ENCODE results near the gene MTRFR. TPM values are rescaled to one million over a fixed set of nuclear protein-coding genes. Genes with fewer than 3 reads are reported as not detected.
A peak's percentile ranks its signal among the peaks of the same experiment; 100 is the strongest.
"Not testable (repeated sequence)": the region's sequence is repeated elsewhere in the genome, so short reads cannot be mapped to it uniquely, and the experiment has no call there.

MTRFR gene
- polyA plus RNA-seq (2013, experiment 1 of 2) = 9.7 TPM
- 13.0 TPM for polyA plus RNA-seq (2013, experiment 2 of 2)

GRCh38 chr12:123232807-123233504, at the start of gene MTRFR, which contains the start of gene MPHOSPH9:
MTRFR (plus strand) TSS chr12:123233436; CDS start chr12:123253675, 20,239 bp downstream.
MPHOSPH9 (minus strand) TSS chr12:123233141; CDS start chr12:123230364, 2,777 bp downstream.
- Histone ChIP-seq H3K4me1 (ENCODE audit: insufficient read depth, low read length) (peaks cover 7% of the 10 kb centered on the region), H3K9ac (ENCODE audit: low read depth, low read length) (peak within 1 kb of the TSS; percentile 90)

GRCh38 chr12:123187637-123188036, 45.6 kb upstream of the MTRFR start:
- WGBS = 95% methylated on average over 6 of the region's 6 CpGs

More at GRCh38 chr12:123232807-123233504, at the start of gene MTRFR, which contains the start of gene MPHOSPH9:
- Histone ChIP-seq H3K9me3 (ENCODE audit: insufficient read depth, low read depth, low read length) (no peaks in the 10 kb centered on the region), H3K36me3 (ENCODE audit: insufficient read depth, low read length) (peaks cover 11% of the 10 kb centered on the region), H3K4me3 (ENCODE audit: low read length) (peak within 1 kb of the TSS; percentile 80), H3K27me3 (ENCODE audit: insufficient read depth, low read length) (no peaks in the 10 kb centered on the region), H3K27ac (ENCODE audit: low read depth, low read length) (peak within 1 kb of the TSS; percentile 81)
- under 1% methylated on average over 66 of the region's 66 CpGs for WGBS

GRCh38 chr12:123199936-123200335, 33.3 kb upstream of the MTRFR start:
- Histone ChIP-seq H3K36me3 (ENCODE audit: insufficient read depth, low read length) (peaks cover 81% of the 10 kb centered on the region), H3K27me3 (ENCODE audit: insufficient read depth, low read length) (no peaks in the 10 kb centered on the region), H3K27ac (ENCODE audit: low read depth, low read length) (no peak overlapping the region), H3K4me3 (ENCODE audit: low read length) (no peak overlapping the region), H3K4me1 (ENCODE audit: insufficient read depth, low read length) (no peaks in the 10 kb centered on the region), H3K9me3 (ENCODE audit: insufficient read depth, low read depth, low read length) (no peaks in the 10 kb centered on the region), H3K9ac (ENCODE audit: low read depth, low read length) (no peak overlapping the region)
- 96% methylated on average over 2 of the region's 3 CpGs for WGBS

More at GRCh38 chr12:123187637-123188036, 45.6 kb upstream of the MTRFR start:
- Histone ChIP-seq H3K36me3 (ENCODE audit: insufficient read depth, low read length) (peaks cover 67% of the 10 kb centered on the region), H3K4me3 (ENCODE audit: low read length) (no peak overlapping the region), H3K4me1 (ENCODE audit: insufficient read depth, low read length) (no peaks in the 10 kb centered on the region), H3K27me3 (ENCODE audit: insufficient read depth, low read length) (no peaks in the 10 kb centered on the region), H3K27ac (ENCODE audit: low read depth, low read length) (no peak overlapping the region), H3K9ac (ENCODE audit: low read depth, low read length) (no peak overlapping the region), H3K9me3 (ENCODE audit: insufficient read depth, low read depth, low read length) (no peaks in the 10 kb centered on the region)

- 96% methylated on average over 7 of the region's 7 CpGs for whole genome bisulfite sequencing
- Histone ChIP-seq H3K9ac (ENCODE audit: low read depth, low read length) (no peak overlapping the region), H3K36me3 (ENCODE audit: insufficient read depth, low read length) (peaks cover 82% of the 10 kb centered on the region), H3K27ac (ENCODE audit: low read depth, low read length) (no peak overlapping the region), H3K27me3 (ENCODE audit: insufficient read depth, low read length) (no peaks in the 10 kb centered on the region), H3K4me1 (ENCODE audit: insufficient read depth, low read length) (no peaks in the 10 kb centered on the region), H3K9me3 (ENCODE audit: insufficient read depth, low read depth, low read length) (no peaks in the 10 kb centered on the region), H3K4me3 (ENCODE audit: low read length) (no peak overlapping the region)
Observed at GRCh38 chr12:123200414-123200813, 32.8 kb upstream of the MTRFR start.

GRCh38 chr12:123206794-123207193, 26.4 kb upstream of the MTRFR start:
- not testable (repeated sequence) for H3K27ac ChIP-seq (ENCODE audit: low read depth, low read length); H3K4me1 ChIP-seq (ENCODE audit: insufficient read depth, low read length); H3K9ac ChIP-seq (ENCODE audit: low read depth, low read length); H3K27me3 ChIP-seq (ENCODE audit: insufficient read depth, low read length); H3K4me3 ChIP-seq (ENCODE audit: low read length); H3K9me3 ChIP-seq (ENCODE audit: insufficient read depth, low read depth, low read length)
- 94% methylated on average over 3 of the region's 3 CpGs for WGBS
- peaks cover 70% of the 10 kb centered on the region for H3K36me3 ChIP-seq (ENCODE audit: insufficient read depth, low read length)

GRCh38 chr12:123207815-123208214, 25.4 kb upstream of the MTRFR start:
- H3K4me3 ChIP-seq (ENCODE audit: low read length); H3K9ac ChIP-seq (ENCODE audit: low read depth, low read length); H3K4me1 ChIP-seq (ENCODE audit: insufficient read depth, low read length); H3K27ac ChIP-seq (ENCODE audit: low read depth, low read length); H3K27me3 ChIP-seq (ENCODE audit: insufficient read depth, low read length); H3K9me3 ChIP-seq (ENCODE audit: insufficient read depth, low read depth, low read length): not testable (repeated sequence)
- WGBS = 95% methylated on average over 6 of the region's 7 CpGs
- H3K36me3 ChIP-seq (ENCODE audit: insufficient read depth, low read length) = peaks cover 66% of the 10 kb centered on the region

- peaks cover 84% of the 10 kb centered on the region for H3K36me3 ChIP-seq (ENCODE audit: insufficient read depth, low read length)
- WGBS = 97% methylated on average over 11 of the region's 11 CpGs
- no peak overlapping the region for H3K27ac ChIP-seq (ENCODE audit: low read depth, low read length)
Observed at GRCh38 chr12:123223241-123223668, 10.0 kb upstream of the MTRFR start.

GRCh38 chr12:123225443-123225842, 7.8 kb upstream of the MTRFR start:
- peaks cover 69% of the 10 kb centered on the region for H3K36me3 ChIP-seq (ENCODE audit: insufficient read depth, low read length)
- 93% methylated on average over 2 of the region's 2 CpGs for WGBS
- no peak overlapping the region for H3K4me3 ChIP-seq (ENCODE audit: low read length)
- no peak overlapping the region for H3K9ac ChIP-seq (ENCODE audit: low read depth, low read length)
- H3K4me1 ChIP-seq (ENCODE audit: insufficient read depth, low read length) = no peaks in the 10 kb centered on the region
- H3K27me3 ChIP-seq (ENCODE audit: insufficient read depth, low read length) = no peaks in the 10 kb centered on the region
- H3K27ac ChIP-seq (ENCODE audit: low read depth, low read length) = no peak overlapping the region
- H3K9me3 ChIP-seq (ENCODE audit: insufficient read depth, low read depth, low read length) = no peaks in the 10 kb centered on the region

More at GRCh38 chr12:123223241-123223668, 10.0 kb upstream of the MTRFR start:
- Histone ChIP-seq H3K4me1 (ENCODE audit: insufficient read depth, low read length) (no peaks in the 10 kb centered on the region), H3K9ac (ENCODE audit: low read depth, low read length) (no peak overlapping the region), H3K4me3 (ENCODE audit: low read length) (no peak overlapping the region), H3K9me3 (ENCODE audit: insufficient read depth, low read depth, low read length) (no peaks in the 10 kb centered on the region), H3K27me3 (ENCODE audit: insufficient read depth, low read length) (no peaks in the 10 kb centered on the region)

- no peaks in the 10 kb centered on the region for H3K27me3 ChIP-seq (ENCODE audit: insufficient read depth, low read length)
- H3K4me1 ChIP-seq (ENCODE audit: insufficient read depth, low read length) = peaks cover 4% of the 10 kb centered on the region; the same call in 1 of the 2 replicates
- H3K4me3 ChIP-seq (ENCODE audit: low read length) = no peak overlapping the region
- peaks cover 49% of the 10 kb centered on the region for H3K36me3 ChIP-seq (ENCODE audit: insufficient read depth, low read length)
- no peak overlapping the region for H3K27ac ChIP-seq (ENCODE audit: low read depth, low read length)
- WGBS = 79% methylated on average over 5 of the region's 5 CpGs
- no peaks in the 10 kb centered on the region for H3K9me3 ChIP-seq (ENCODE audit: insufficient read depth, low read depth, low read length)
- H3K9ac ChIP-seq (ENCODE audit: low read depth, low read length) = no peak overlapping the region
Observed at GRCh38 chr12:123227581-123228258, 5.5 kb upstream of the MTRFR start.

- 93% methylated on average over 3 of the region's 3 CpGs for WGBS
- Histone ChIP-seq H3K9ac (ENCODE audit: low read depth, low read length) (no peak overlapping the region), H3K36me3 (ENCODE audit: insufficient read depth, low read length) (peaks cover 39% of the 10 kb centered on the region), H3K27me3 (ENCODE audit: insufficient read depth, low read length) (no peaks in the 10 kb centered on the region), H3K4me1 (ENCODE audit: insufficient read depth, low read length) (peaks cover 5% of the 10 kb centered on the region), H3K9me3 (ENCODE audit: insufficient read depth, low read depth, low read length) (no peaks in the 10 kb centered on the region), H3K27ac (ENCODE audit: low read depth, low read length) (no peak overlapping the region), H3K4me3 (ENCODE audit: low read length) (no peak overlapping the region)
Observed at GRCh38 chr12:123229051-123229450, 4.2 kb upstream of the MTRFR start.

- no peaks in the 10 kb centered on the region for H3K27me3 ChIP-seq (ENCODE audit: insufficient read depth, low read length)
- H3K4me3 ChIP-seq (ENCODE audit: low read length) = peak overlapping the region; percentile 80
- peaks cover 21% of the 10 kb centered on the region for H3K36me3 ChIP-seq (ENCODE audit: insufficient read depth, low read length)
- no peaks in the 10 kb centered on the region for H3K9me3 ChIP-seq (ENCODE audit: insufficient read depth, low read depth, low read length)
- peak overlapping the region; percentile 90 for H3K9ac ChIP-seq (ENCODE audit: low read depth, low read length)
- H3K4me1 ChIP-seq (ENCODE audit: insufficient read depth, low read length) = peaks cover 7% of the 10 kb centered on the region
- H3K27ac ChIP-seq (ENCODE audit: low read depth, low read length) = no peak overlapping the region
- 40% methylated on average over 5 of the region's 5 CpGs for WGBS
Observed at GRCh38 chr12:123231931-123232330, 1.3 kb upstream of the MTRFR start.
